Right lobe of liver (tissue), 6 donors: ENCODE measurements around the gene MICU1. TPM values are rescaled to one million over a fixed set of nuclear protein-coding genes. Genes with fewer than 3 reads are reported as not detected.

ENCODE experiments used
- ATAC-seq, 4 donors: fragments of 200-7000 bp; cut with Tn5 transposase; one replicate each; pipeline ENCODE4 v1.9.1; 2020; ENCODE audit warnings: mild to moderate bottlenecking in 4 of 4, moderate library complexity in 4 of 4
- DNase-seq, 3 donors: peaks; one replicate each; pipeline ENCODE4 v3.0.0-alpha.2; 2020
- H3K27ac ChIP-seq, 3 donors: fragments of 200-600 bp; one replicate each; pipeline ENCODE4 v1.8.0; 2022
- H3K27me3 ChIP-seq, 2 donors: fragments of 200-600 bp; one replicate each; pipeline ENCODE4 v1.8.0; 2022
- H3K36me3 ChIP-seq, 4 donors: fragments of 200-600 bp; sonication (generic) in 1 of 4; one replicate each; pipeline versions ENCODE4 v1.5.1 to v1.8.0; 2017 to 2022; ENCODE audit warnings: control low read depth in 1 of 4
- H3K4me1 ChIP-seq, 4 donors: fragments of 200-600 bp; sonication (generic) in 1 of 4; one replicate each; pipeline versions ENCODE4 v1.5.1 to v1.8.0; 2017 to 2022; ENCODE audit warnings: control low read depth in 1 of 4
- H3K4me3 ChIP-seq, 3 donors: fragments of 200-600 bp; one replicate each; pipeline ENCODE4 v1.8.0; 2022
- H3K9me3 ChIP-seq, 4 donors: fragments of 200-600 bp; sonication (generic) in 1 of 4; one replicate each; pipeline versions ENCODE4 v1.5.1 to v1.8.0; 2017 to 2022; ENCODE audit warnings: control low read depth in 1 of 4
- CTCF ChIP-seq, 4 donors: fragments of 200-600 bp in 3 of 4; fragments of 450-650 bp in 1 of 4; IDR thresholded peaks; one replicate each; pipeline versions ENCODE4 v1.5.1 to v1.8.0; 2016 to 2022; ENCODE audit warnings: antibody characterized with exemption in 4 of 4, mild to moderate bottlenecking in 2 of 4
- POLR2A ChIP-seq: fragments of 450-650 bp; IDR thresholded peaks from one replicate; pipeline ENCODE4 v1.6.1; 2017; ENCODE audit warnings: antibody characterized with exemption, mild to moderate bottlenecking
- WGBS: methylation state at CpG from one replicate; pipeline ENCODE4 v1.1.6; 2018; ENCODE audit warnings: low coverage, low lambda C conversion rate; ENCODE audit not compliant: insufficient coverage; ENCODE audit errors: missing lambda C conversion rate; 5-methylcytosine and 5-hydroxymethylcytosine counted together
- intact Hi-C, 2 donors: fragments of 100-400 bp; cut with DNase I; formaldehyde crosslinking; loops; one replicate each; pipeline versions ENCODE4 v1.11.2 to v1.14.1; 2022
- total RNA-seq, 6 experiments: library from RNA; depleted of rRNA in 2 of 6; stranded (reverse); fragments of >200 nt in 2 of 6; fragmentation: NEBNext Ultra II Directional in 3 of 6; extraction: Animal tissue kit (Norgen Biotek cat#: 25700) in 3 of 6; gene quantifications; one replicate each; pipeline versions ENCODE4 v1.1.0 to v1.2.4, GENCODE V29; 2016 to 2023
- donor health status: DM: no; HTN: yes; CAD: no.
- donor health status: DM: no; HTN: no; CAD: no.
- donor health status: DM: no; HTN: no; CAD: no.
- donor health status: DM: no; HTN: yes; CAD: no.
- donor health status: DM: no; HTN: yes; CAD: no.

The MICU1 gene
- total RNA-seq, 6 experiments from 2014 or later = 25.3 to 55.3 (median 38.2) TPM

- TF ChIP-seq CTCF (IDR thresholded peaks at IDR 0.05) = peak; percentile 21 to 62 (median 26)
- peak; percentile 61 for TF ChIP-seq POLR2A
- intact Hi-C loops = loop anchor here in 1 of 2 donors (10.0 kb wide), 1 partner anchor 207 kb away; no protein-coding TSS in a partner anchor
- ATAC-seq = peak; percentile 55 to 79 (median 68)
- Histone ChIP-seq H3K36me3 (no peaks in the 10 kb centered on the region), H3K27me3 (no peaks in the 10 kb centered on the region), H3K4me3 (no peak overlapping the region), H3K9me3 (no peaks in the 10 kb centered on the region), H3K4me1 (peaks cover 0 to 90% (median 47%) of the 10 kb centered on the region in 4 donors), H3K27ac (peak overlapping the region; percentile 90 to 97 (median 94))
- WGBS = 12% methylated on average over 16 of the region's 27 CpGs
- peak; percentile 94 to 97 (median 95) for DNase-seq
These were observed 294.1 kb downstream of the MICU1 start for GRCh38 chr10:72331575-72332422.

DNA sequence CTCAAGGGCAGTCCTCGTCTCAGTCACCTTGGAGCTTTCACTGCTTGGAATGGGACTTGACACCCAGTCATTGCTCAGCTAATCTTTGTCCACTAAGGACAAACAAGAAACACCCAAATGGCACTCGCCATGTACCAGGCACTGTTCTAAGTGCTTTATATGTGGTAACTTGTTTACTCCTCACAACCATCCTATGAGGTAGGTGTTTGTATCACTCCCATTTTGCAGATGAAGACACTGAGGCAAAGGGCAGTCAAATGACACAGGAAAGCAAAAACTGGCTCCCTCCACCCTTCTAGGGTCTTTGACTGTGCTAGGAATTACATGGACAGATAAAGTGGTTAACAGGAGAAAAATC lies 295.8 kb downstream of the MICU1 start:
- ATAC-seq (no peak), DNase-seq (no peak)
- TF ChIP-seq POLR2A = no peak
- no peak for TF ChIP-seq CTCF (IDR thresholded peaks at IDR 0.05)
- Histone ChIP-seq H3K4me3 (no peak overlapping the region), H3K9me3 (no peaks in the 10 kb centered on the region), H3K27ac (peak overlapping the region in 2 of 3 donors; percentile 54 to 97), H3K36me3 (no peaks in the 10 kb centered on the region), H3K4me1 (peaks cover 0 to 78% (median 35%) of the 10 kb centered on the region in 4 donors), H3K27me3 (no peaks in the 10 kb centered on the region)
- intact Hi-C loops = loop anchor here in 1 of 2 donors (10.0 kb wide), 1 partner anchor 205 kb away; no protein-coding TSS in a partner anchor
- WGBS = 54% methylated on average over 2 of the region's 2 CpGs

DNA sequence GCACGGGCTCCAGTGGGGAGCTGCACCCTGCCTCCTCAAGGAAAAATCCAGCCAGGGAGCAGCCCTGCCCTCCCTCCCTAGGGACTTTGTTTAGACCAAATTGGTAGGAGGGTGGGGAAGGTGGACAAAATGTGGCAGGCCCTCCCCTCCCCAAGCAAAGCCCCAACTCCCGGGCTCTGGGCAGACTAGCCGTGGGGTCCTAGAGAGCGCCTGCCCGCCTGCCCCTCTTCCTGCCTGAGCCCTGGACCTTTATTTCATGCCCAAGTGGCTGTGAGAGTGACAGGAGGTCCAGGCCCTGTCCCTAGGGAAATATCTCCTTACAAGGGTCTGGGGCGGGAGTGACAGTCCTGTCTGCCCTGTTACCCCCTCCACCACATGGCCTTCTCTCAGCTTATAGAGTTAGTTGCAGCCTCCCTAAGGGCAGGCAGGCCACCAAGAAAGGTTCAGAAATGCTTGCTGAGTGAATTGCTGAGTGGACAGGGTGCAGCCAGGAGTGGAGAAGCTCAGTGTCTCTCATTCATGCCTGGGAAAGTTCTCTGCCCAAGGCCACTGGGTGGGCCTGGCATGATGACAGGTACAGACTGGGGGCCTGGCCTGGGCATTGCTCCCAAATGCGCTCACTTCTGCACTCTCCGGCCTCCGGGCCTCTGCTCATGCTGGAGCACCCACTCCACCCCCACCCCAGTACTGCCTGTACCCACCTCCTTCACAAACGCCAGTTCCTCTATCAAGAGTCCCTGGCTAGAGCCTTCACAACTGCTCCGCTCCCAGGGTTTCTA lies 296.4 kb downstream of the MICU1 start:
- WGBS = 90% methylated on average over 7 of the region's 11 CpGs
- TF ChIP-seq CTCF (IDR thresholded peaks at IDR 0.05) = no peak
- TF ChIP-seq POLR2A = no peak
- H3K9me3 ChIP-seq = no peaks in the 10 kb centered on the region
- ATAC-seq (no peak), DNase-seq (no peak)
- intact Hi-C loops = loop anchor here in 1 of 2 donors (10.0 kb wide), 2 partner anchors 105 to 205 kb away; no protein-coding TSS in a partner anchor
- H3K4me1 ChIP-seq = peaks cover 0 to 76% (median 30%) of the 10 kb centered on the region in 4 donors
- H3K27me3 ChIP-seq = no peaks in the 10 kb centered on the region
- peak overlapping the region in 2 of 3 donors; percentile 54 to 97 for H3K27ac ChIP-seq
- H3K36me3 ChIP-seq = no peaks in the 10 kb centered on the region
- H3K4me3 ChIP-seq = no peak overlapping the region

GRCh38 chr10:72328829-72329204 lies 297.1 kb downstream of the MICU1 start:
- Histone ChIP-seq H3K4me1 (peaks cover 0 to 70% (median 25%) of the 10 kb centered on the region in 4 donors), H3K9me3 (no peaks in the 10 kb centered on the region), H3K27me3 (no peaks in the 10 kb centered on the region), H3K4me3 (no peak overlapping the region), H3K36me3 (no peaks in the 10 kb centered on the region), H3K27ac (peak overlapping the region; percentile 54 to 97 (median 62))
- WGBS = 0% methylated on average over 2 of the region's 5 CpGs
- TF ChIP-seq CTCF (IDR thresholded peaks at IDR 0.05) = no peak
- no peak for TF ChIP-seq POLR2A
- intact Hi-C loops = loop anchor here in 1 of 2 donors (10.0 kb wide), 1 partner anchor 104 kb away; no protein-coding TSS in a partner anchor
- DNase-seq (no peak), ATAC-seq (no peak)
